Transverse colon (tissue), 4 donors: ENCODE data around the gene ZSCAN5B. TPM values are rescaled to one million over a fixed set of nuclear protein-coding genes. Genes with fewer than 3 reads are reported as not detected.
"Not testable (repeated sequence)": the region's sequence is repeated elsewhere in the genome, so short reads cannot be mapped to it uniquely, and the experiment has no call there.

Source experiments
- DNase-seq: peaks from one replicate; pipeline ENCODE4 v3.0.0-alpha.2; 2019
- H3K27ac ChIP-seq, 4 donors: fragments of 200-600 bp; sonication (generic); 2 replicates each; pipeline ENCODE4 v1.5.1; 2016 to 2018; ENCODE audit warnings: inconsistent platforms in 4 of 4
- H3K27me3 ChIP-seq: fragments of 200-600 bp; sonication (generic); 2 replicates; pipeline ENCODE4 v1.5.1; 2017; ENCODE audit warnings: inconsistent platforms
- H3K36me3 ChIP-seq, 4 donors: fragments of 200-600 bp; sonication (generic); 2 replicates each; pipeline ENCODE4 v1.5.1; 2017 to 2019; ENCODE audit warnings: inconsistent platforms in 4 of 4
- H3K4me1 ChIP-seq, 4 donors: fragments of 200-600 bp; sonication (generic); 2 replicates each; pipeline ENCODE4 v1.5.1; 2017 to 2020; ENCODE audit warnings: inconsistent platforms in 4 of 4
- H3K4me3 ChIP-seq, 4 donors: fragments of 200-600 bp; sonication (generic); 1 replicate in 1 of 4; 2 replicates in 3 of 4; pipeline versions ENCODE4 v1.5.1 to v1.6.1; 2017 to 2019; ENCODE audit warnings: inconsistent platforms in 4 of 4
- H3K9me3 ChIP-seq, 2 donors: fragments of 200-600 bp; sonication (generic); 2 replicates each; pipeline ENCODE4 v1.5.1; 2017 to 2019; ENCODE audit warnings: inconsistent platforms in 2 of 2
- EP300 ChIP-seq: sonication (generic); formaldehyde crosslinking; IDR thresholded peaks from one replicate; pipeline ENCODE4 v1.6.1; 2017; ENCODE audit warnings: antibody characterized with exemption, low read depth
- POLR2A ChIP-seq: fragments of 450-650 bp; IDR thresholded peaks from one replicate; pipeline ENCODE4 v1.6.1; 2016; ENCODE audit warnings: antibody characterized with exemption, mild to moderate bottlenecking, moderate library complexity
- POLR2AphosphoS5 ChIP-seq, 3 donors: sonication (generic); formaldehyde crosslinking; IDR thresholded peaks; one replicate each; pipeline ENCODE4 v1.6.1; 2016; ENCODE audit warnings: antibody characterized with exemption in 3 of 3
- WGBS, 2 donors: methylation state at CpG; one replicate each; pipeline ENCODE4 v1.1.5; 2018; ENCODE audit warnings: low coverage in 1 of 2; 5-methylcytosine and 5-hydroxymethylcytosine counted together
- in situ Hi-C, 4 donors: fragments of 200-750 bp; cut with MboI; loops; one replicate each; pipeline versions ENCODE4 v1.15.0 to v1.15.1; 2017; ENCODE audit warnings: low sequenced_read_pairs in 3 of 4, low pct_ligation_motif_present in 1 of 4, low pct_unique_long_range_greater_than_20kb in 1 of 4
- intact Hi-C: fragments of 100-400 bp; cut with DNase I; formaldehyde crosslinking; loops from one replicate; pipeline ENCODE4 v1.15.1; 2023; ENCODE audit warnings: low total_unique reads
- total RNA-seq, 4 donors: library from RNA; depleted of rRNA; stranded (reverse); fragments of >200 nt; gene quantifications; one replicate each; pipeline ENCODE4 v1.1.0, GENCODE V29; 2016
- TF ChIP-seq, protein P1 (sequence below), 5 experiments: fragments of 200-600 bp in 3 of 5; fragments of 450-650 bp in 2 of 5; sonication (generic) in 3 of 5; IDR thresholded peaks; 1 replicate in 2 of 5; 2 replicates in 3 of 5; pipeline ENCODE4 v1.5.1; 2016 to 2017; ENCODE audit warnings: antibody characterized with exemption in 5 of 5, inconsistent platforms in 3 of 5, mild to moderate bottlenecking in 2 of 5, moderate library complexity in 1 of 5

ZSCAN5B gene
- total RNA-seq, 4 donors from 2014 or later = not detected

DNA sequence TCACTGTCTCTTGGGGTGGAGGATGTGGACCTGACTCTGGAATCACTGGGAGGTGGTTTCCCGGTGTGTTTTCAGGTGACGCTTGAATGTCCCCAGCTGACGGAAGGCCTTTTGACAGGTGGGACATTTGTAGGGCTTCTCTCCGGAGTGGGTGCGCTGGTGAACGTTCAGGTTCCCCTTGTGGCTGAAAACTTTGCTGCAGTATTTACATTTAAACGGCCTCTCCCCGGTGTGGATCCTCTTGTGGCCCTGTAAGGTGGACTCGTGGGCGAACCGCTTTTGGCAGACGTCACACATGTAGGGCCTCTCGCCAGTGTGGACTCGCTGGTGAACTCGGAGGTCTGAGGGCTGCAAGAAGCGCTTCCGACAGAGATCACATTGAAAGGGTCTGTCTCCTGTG lies 7.8 kb downstream of the ZSCAN5B start:
- intact Hi-C loops (no loop called here), in situ Hi-C loops (no loop called here)
- TF ChIP-seq POLR2A (no peak), EP300 (no peak), POLR2AphosphoS5 (IDR thresholded peaks at IDR 0.05) (no peak)
- TF ChIP-seq, protein P1, sequence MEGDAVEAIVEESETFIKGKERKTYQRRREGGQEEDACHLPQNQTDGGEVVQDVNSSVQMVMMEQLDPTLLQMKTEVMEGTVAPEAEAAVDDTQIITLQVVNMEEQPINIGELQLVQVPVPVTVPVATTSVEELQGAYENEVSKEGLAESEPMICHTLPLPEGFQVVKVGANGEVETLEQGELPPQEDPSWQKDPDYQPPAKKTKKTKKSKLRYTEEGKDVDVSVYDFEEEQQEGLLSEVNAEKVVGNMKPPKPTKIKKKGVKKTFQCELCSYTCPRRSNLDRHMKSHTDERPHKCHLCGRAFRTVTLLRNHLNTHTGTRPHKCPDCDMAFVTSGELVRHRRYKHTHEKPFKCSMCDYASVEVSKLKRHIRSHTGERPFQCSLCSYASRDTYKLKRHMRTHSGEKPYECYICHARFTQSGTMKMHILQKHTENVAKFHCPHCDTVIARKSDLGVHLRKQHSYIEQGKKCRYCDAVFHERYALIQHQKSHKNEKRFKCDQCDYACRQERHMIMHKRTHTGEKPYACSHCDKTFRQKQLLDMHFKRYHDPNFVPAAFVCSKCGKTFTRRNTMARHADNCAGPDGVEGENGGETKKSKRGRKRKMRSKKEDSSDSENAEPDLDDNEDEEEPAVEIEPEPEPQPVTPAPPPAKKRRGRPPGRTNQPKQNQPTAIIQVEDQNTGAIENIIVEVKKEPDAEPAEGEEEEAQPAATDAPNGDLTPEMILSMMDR (IDR thresholded peaks at IDR 0.05) = no peak
- DNase-seq = no peak
- 73 to 83% methylated on average over 1 to 17 of the region's 17 CpGs for WGBS, 2 donors
- H3K4me1 ChIP-seq = no peaks in the 10 kb centered on the region
- no peaks in the 10 kb centered on the region for H3K9me3 ChIP-seq
- H3K27me3 ChIP-seq = no peaks in the 10 kb centered on the region
- no peaks in the 10 kb centered on the region for H3K36me3 ChIP-seq
- H3K27ac ChIP-seq = no peak overlapping the region
- H3K4me3 ChIP-seq = no peak overlapping the region

DNA sequence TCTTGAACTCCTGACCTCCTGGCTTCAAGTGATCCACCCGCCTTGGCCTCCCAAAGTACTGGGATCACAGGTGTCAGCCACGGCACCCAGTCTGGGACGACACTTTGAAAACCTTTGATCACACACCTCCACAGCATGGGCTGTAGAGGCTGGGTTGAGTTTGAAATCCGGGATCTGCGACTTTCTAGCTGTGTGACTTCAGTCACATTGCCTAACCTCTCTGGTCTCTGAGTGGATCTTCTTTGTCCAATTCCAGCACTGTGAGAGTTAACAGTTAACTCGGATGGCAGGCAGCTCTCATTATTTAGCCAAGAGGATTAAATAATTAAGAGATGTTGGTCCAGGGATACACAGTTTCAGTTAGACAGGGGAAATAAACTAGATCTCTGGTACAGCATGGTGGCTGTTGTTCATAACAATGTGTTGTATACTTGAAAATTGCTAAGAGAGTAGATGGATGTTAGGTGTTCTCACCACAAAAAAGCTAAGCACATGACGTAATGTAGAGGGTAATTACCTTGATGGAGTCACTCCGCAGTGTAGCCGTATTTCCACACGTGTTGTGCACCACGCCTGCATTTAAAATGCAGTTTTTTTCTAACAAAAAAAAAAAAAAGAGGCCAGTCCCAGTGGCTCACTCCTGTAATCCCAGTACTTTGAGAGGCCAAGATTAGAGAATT lies 19.9 kb downstream of the ZSCAN5B start:
- in situ Hi-C loops = loop anchor here in 1 of 4 donors (10.0 kb wide), 1 partner anchor 103 kb away; no protein-coding TSS in a partner anchor
- Histone ChIP-seq H3K36me3 (no peaks in the 10 kb centered on the region), H3K4me1 (no peaks in the 10 kb centered on the region), H3K27ac (no peak overlapping the region), H3K9me3 (no peaks in the 10 kb centered on the region), H3K4me3 (no peak overlapping the region), H3K27me3 (peaks cover 40% of the 10 kb centered on the region)
- intact Hi-C loops = no loop called here
- TF ChIP-seq POLR2AphosphoS5 (IDR thresholded peaks at IDR 0.05) = no peak
- no peak for TF ChIP-seq EP300
- TF ChIP-seq POLR2A = no peak
- TF ChIP-seq, protein P1 (IDR thresholded peaks at IDR 0.05) = no peak
- 0 to 55% methylated on average over 2 to 11 of the region's 11 CpGs for WGBS, 2 donors
- DNase-seq = no peak

DNA sequence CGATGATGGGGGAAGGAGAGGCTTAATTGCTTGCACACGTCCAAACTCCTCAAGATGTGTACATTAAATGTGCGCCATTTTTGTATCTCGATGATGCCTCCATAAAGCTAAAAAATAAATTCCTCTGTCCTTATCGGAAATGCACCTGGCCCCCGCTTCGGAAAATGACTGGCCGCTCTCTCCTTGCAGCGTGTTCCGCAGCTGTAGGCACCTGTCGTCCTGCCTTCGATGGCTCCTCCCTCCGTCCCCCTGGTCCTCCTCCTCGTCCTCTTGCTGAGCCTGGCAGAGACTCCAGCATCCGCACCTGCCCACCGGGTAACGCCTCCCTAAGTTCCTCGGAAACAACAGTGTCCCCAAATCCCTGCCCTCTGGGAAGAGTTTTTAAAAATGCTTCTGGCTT lies 20.7 kb downstream of the ZSCAN5B start:
- no peak overlapping the region for H3K4me3 ChIP-seq
- H3K4me1 ChIP-seq = peaks cover 0 to under 1% (median 0%) of the 10 kb centered on the region in 4 donors
- no peaks in the 10 kb centered on the region for H3K36me3 ChIP-seq
- no peak for DNase-seq
- in situ Hi-C loops (loop anchor here in 1 of 4 donors (10.0 kb wide), 1 partner anchor 102 kb away; no protein-coding TSS in a partner anchor), intact Hi-C loops (no loop called here)
- no peaks in the 10 kb centered on the region for H3K9me3 ChIP-seq
- 76 to 78% methylated on average over 14 to 18 of the region's 18 CpGs for WGBS, 2 donors
- TF ChIP-seq POLR2A = no peak
- TF ChIP-seq, protein P1 (IDR thresholded peaks at IDR 0.05) = no peak
- TF ChIP-seq EP300 = no peak
- TF ChIP-seq POLR2AphosphoS5 (IDR thresholded peaks at IDR 0.05) = no peak
- H3K27me3 ChIP-seq = peaks cover 40% of the 10 kb centered on the region
- no peak overlapping the region for H3K27ac ChIP-seq

DNA sequence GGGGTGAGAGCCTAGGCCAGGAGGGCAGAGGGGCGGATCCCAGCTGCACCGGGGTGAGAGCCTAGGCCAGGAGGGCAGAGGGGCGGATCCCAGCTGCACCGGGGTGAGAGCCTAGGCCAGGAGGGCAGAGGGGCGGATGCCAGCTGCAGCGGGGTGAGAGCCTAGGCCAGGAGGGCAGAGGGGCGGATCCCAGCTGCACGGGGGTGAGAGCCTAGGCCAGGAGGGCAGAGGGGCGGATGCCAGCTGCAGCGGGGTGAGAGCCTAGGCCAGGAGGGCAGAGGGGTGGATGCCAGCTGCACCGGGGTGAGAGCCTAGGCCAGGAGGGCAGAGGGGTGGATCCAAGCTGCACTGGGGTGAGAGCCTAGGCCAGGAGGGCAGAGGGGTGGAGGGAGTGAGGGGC lies 21.3 kb downstream of the ZSCAN5B start:
- not testable (repeated sequence) for H3K36me3 ChIP-seq

DNA sequence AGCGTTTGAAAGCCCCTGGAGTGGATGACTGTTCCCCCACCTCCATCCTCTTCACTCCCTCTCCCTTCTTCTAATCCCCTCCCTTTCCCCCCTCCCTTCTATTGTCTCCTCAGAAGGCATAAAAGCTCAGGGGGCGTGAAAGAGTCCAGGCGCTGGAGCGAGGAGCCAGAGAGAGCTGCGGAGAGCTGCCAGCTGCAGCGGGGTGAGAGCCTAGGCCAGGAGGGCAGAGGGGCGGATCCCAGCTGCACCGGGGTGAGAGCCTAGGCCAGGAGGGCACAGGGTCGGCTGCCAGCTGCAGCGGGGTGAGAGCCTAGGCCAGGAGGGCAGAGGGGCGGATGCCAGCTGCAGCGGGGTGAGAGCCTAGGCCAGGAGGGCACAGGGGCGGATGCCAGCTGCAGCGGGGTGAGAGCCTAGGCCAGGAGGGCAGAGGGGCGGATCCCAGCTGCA lies 21.7 kb downstream of the ZSCAN5B start, which contains the start of gene GALP:
Gene GALP, plus strand, starts transcription at position 148 of the 447 bp plus-strand sequence. CDS start 1,101 bp downstream, outside the sequence.
- H3K4me3 ChIP-seq, H3K27ac ChIP-seq, H3K36me3 ChIP-seq, DNase-seq, H3K9me3 ChIP-seq, intact Hi-C loops, H3K4me1 ChIP-seq: not testable (repeated sequence)
- in situ Hi-C loops = loop anchor here in 1 of 4 donors (10.0 kb wide), 1 partner anchor 101 kb away; no protein-coding TSS in a partner anchor
- WGBS, 2 donors = 19% methylated on average over 7 of the region's 15 CpGs; no CpG with 5 or more reads in 1 of the 2 donors
- H3K27me3 ChIP-seq = peaks cover 40% of the 10 kb centered on the region

More for the DNA sequence above, 21.3 kb downstream of the ZSCAN5B start:
- in situ Hi-C loops = loop anchor here in 1 of 4 donors (10.0 kb wide), 1 partner anchor 102 kb away; no protein-coding TSS in a partner anchor
- H3K4me3 ChIP-seq, H3K4me1 ChIP-seq, H3K9me3 ChIP-seq, H3K27ac ChIP-seq, intact Hi-C loops, DNase-seq: not testable (repeated sequence)
- H3K27me3 ChIP-seq = peaks cover 40% of the 10 kb centered on the region
- WGBS, 2 donors = 70% methylated on average over 7 of the region's 11 CpGs; no CpG with 5 or more reads in 1 of the 2 donors
